Daoy (cell line): ENCODE data around the gene IRF1. TPM values are rescaled to one million over a fixed set of nuclear protein-coding genes. Genes with fewer than 3 reads are reported as not detected.

Experiments used
- DNase-seq: peaks from one replicate; pipeline ENCODE4 v3.0.0-alpha.2; 2015; ENCODE audit warnings: low read depth
- total RNA-seq: library from RNA; depleted of rRNA; stranded (reverse); fragments of >200 nt; shearing (Covaris generic); gene quantifications from 2 replicates; pipeline ENCODE4 v1.2.3, GENCODE V29; 2014

IRF1 gene
- total RNA-seq, 1 experiment from 2014 or later: 20.1 TPM

DNA sequence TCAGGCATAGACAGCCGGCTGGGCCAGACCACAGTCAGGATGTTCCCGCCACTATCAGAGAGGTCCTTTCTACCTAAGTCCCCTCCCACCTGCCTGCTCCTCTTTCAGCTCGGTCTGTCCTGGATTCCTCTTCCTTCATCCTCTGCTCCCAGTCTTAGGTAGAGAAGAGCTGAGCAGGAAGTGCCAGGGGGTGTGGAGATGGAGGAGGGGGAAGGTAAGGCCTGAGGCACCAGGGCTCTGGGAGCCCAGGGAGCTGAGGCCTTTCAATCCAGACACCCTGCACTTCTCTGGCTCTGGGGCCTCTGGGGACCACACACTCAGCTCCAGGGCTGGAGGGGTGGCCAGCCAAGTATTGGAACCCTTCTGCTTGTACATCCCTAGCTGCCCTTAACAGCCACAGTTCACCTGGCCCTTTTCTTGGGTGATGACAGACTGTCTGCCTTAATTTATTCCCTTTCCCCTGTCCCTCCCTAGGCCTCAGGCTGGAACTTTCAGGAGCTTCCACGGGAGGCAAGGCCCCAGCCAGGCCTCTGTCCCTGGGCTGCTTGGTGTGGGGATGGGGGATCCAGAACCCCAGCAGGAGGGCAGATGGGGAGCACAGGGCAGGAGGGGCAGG, 15.6 kb downstream of the IRF1 start:
- DNase-seq: no peak

DNA sequence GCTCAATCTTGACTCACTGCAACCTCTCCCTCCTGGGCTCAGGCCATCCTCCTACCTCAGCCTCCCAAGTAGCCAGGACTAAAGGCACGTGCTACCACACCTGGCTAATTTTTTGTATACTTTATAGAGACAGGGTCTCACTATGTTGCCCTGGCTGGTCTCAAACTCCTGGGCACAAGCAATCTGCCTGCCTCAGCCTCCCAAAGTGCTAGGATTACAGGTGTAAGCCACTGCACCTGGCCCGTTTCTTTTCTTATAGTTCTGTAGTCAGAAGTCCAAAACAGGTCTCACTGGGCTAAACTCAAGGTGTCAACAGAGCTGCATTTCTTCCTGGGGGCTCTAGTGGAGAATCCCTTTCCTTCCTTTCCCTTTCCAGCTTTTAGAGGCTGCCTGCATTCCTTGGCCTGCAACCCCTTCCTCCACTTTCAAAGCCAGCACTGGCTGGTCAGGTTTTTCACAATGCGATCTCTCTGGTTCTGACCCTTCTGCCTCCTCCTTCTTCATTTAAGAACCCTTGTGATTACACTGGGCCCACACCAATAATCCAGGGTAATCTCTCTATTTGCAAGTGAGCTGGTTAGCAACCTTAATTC, 16.3 kb downstream of the IRF1 start:
- DNase-seq: no peak

DNA sequence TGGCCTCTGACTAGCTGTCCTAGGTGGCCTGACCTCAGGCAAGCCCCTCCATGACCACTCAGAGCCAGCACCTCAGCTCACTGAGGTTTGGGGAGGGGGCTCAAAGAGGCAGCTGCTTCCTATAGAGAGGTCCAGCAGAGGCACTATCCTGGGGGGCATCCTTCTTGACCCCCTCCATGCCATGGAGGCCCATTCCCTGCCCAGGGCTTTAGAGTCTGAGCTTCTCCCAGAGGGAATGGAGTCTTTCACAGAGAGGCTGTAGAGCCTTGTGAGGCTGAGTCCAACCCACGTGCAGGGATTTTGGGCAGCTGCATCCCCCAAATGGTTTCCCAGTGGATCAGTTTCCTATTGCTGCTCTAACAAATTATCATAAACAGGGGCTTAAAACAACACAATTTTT, 16.9 kb downstream of the IRF1 start:
- no peak for DNase-seq

DNA sequence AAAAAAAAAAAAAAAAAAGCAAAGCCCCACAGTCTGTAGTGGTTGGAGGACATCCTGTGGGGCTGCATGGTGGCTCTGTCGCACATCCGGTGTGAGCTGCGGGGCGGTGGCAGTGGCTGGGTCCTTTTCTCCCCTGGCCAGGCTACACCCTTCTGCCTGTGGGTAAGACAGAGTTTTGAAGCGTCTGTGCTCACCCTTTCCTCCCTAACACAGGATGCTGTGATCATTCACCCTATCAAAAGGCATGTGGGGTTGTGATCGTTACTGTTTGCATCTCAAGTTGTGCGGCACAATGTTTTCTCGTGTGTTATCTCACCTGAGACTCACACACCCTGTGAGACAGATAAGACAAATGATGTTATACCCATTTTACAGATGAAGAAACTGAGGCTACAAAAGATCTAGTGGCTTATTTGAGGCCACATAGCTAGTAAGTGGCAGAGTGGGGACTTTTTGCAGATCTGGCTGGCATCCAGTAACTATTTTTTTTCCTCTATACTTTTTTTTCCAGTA, 17.5 kb downstream of the IRF1 start:
- no peak for DNase-seq

DNA sequence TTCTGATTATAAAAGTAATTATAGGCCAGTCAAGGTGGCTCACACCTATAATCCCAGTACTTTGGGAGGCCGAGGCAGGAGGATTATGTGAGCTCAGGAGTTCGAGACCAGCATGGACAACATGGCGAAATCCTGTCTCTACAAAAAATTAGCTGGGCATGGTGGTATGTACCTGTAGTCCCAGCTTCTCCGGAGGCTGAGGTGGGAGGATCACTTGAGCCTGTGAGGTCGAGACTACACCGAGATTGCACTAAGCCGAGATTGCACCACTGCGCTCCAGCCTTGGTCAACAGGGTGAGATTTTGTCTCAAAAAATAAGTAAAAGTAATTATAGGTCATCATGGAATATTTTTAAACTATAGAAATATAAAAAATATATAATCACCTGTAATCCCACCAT, 18.1 kb downstream of the IRF1 start:
- DNase-seq: no peak

DNA sequence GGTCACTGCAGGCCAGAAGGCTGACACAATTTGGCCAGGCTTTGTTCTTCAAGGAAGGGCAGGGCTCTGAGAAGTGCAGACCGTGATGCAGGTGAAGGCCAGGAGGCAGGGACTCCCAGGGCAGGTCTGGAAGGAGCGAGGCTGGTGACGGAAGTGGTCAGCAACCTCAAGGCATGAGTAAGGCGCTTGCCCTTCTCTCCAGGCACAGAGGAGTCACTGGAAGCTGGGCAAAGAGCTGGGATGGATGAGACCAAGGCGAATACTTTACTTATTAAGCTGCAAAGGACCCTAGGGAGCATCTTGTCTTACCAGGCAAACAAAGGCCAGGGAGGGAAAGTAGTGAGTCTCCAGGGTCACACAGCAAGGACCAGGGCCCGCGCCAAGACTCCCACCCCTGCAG, 18.6 kb downstream of the IRF1 start:
- peak; percentile 75 for DNase-seq

DNA sequence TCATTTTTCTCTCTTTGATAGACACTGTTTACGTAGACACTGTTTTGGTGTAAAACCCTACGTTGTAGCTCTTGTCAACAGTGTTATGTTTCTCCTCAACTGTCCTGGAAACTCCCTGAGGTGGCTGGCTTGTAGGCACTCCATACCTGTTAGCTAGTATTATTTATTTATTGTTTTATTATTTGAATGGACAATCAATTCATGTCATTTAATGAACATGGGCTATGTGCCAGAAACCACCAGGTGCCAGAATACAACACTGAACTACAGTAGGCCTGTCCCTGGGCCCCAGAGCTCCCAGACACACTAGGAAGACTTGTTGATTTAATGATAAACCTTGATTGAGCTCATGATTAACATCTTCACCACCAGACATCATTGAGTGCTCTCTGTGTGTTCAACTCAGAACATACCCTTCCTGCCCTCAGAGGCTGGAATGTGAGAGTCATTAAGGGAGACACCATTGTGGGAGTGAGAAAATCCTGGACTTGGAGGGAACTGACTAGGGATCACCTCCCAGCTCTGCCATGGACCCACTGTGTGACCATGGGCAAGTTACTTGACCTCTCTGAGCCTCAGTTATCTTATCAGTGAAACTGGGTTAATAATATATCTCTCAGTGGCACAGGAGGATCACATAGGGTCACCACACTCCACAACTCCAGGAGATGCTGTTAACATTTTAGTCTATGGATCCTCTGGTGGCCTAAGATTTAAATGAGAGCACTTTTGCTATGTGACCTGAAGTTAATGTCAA, 19.2 kb downstream of the IRF1 start:
- DNase-seq: peak; percentile 51

DNA sequence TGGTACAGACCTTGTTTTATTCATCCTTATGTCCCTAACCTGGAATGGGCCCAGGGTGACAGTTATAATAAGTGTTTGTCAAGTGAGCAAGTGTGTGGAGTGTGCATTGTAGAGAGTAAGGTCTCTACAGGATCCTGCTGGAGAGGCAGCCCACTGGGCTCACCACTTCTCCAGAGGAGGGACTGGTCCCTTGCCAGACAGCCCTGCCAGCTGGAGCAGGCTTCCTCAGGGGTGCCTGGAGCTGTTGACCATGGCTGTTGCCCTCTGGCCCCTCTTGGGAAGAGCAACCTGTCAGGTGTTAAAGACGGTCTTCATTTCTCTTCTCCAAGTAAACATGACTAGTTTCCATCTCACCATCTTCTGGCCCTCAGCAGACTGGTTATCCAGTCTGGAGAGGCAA, 20.0 kb downstream of the IRF1 start:
- DNase-seq: no peak

DNA sequence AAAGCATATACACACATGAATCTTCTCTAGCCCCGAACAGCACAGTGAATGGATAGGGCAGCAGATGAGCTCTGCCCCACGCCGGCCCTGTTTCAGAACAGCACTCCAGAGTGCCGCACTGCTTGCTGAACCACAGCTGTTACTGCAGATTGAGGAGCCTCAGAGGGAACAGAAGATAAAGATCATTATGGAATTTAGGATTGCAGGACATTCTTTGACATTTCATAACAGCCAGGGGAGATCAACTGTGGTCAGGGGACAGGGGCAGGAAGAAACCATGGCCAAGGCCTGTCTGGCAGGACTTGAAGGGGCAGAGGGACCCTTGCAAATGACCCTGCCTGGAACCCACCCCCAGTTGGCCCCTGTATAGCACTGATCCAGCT, 20.6 kb downstream of the IRF1 start:
- no peak for DNase-seq

DNA sequence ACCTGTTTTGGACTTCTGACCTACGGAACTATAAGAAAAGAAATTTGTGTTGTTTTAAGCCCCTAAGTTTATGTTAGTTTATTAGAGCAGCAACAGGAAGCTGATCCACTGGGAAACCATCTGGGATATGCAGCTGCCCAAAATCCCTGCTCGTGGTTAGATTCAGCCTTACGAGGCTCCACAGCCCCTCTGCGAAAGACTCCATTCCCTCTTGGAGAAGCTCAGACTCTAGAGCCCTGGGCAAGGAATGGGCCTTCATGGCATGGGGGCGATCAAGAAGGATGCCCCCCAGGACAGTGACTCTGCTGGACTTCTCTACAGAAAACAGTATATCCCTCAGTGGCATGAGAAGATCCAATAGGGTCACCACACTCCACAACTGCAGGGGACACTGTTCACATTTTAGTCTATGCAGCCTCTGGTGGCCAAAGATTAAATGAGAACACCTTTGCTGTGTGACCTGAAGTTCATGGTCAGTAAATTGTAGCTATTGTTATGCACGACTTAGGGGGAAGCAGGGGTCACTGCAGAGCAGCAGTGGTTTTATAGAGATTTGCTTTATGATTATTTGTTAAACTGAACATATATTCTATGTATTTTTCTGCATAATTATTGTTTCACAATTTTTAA, 21.1 kb downstream of the IRF1 start:
- peak; percentile 25 for DNase-seq

DNA sequence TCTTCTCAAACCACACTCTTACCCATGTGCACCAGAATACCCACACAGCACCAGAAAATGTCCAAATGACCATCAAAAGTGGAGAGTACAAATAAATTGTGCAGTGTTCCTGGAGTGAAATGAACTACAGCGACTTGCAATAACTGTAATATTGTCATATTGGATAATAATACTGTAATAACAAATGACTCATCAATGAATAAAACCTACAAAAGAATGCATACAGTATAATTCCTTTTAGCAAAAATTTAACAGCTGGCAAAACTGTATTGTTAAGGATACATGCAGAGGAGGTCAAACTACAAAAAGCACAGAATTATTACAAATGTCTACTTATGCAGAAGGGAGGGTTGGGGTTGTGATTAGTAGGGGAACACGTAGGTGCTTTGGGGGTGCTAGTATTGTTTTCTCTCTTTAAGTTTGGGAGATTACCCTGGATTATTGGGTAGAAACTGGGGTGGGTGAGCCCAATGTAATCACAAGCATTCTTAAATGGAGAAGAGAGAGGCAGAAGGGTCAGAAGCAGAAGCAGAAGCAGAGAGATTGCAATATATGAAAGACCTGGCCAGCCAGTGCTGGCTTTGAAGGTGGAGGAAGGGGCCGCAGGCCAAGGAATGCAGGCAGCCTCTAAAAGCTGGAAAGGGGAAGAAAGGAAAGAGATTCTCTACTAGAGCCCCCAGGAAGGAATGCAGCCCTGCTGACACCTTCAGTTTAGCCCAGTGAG, 21.8 kb downstream of the IRF1 start:
- no peak for DNase-seq

DNA sequence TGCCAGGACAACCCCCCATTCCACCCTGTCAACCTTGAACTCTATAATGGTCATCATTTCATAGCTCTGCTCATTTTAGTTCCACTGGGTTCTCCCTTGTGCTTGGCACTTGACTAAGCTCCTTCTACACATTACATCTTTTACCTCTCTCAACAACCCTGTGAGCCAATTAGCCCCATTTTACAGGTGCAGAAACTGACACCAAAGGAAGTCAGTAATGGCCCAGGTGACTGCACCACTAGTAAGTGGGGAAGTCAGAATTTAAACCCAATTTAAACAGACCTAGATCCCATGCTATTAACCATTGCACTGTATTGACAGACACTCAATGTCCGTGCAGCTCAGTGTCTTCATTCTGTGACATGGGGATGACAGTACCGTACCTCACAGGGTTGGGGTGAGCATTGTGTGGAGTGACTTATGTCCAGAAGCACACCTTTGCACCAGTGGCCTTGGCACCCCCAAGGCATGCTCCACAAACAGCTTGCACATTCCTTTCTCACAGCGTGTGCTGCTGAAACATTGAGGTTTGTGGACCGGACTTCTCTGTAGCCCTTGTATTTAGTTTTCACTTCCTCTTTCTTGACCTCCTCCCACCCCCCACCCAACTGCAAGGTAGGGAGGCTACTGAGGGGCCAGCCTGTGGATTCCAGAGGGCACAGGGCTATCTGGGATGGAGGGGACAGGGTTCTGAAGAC, 23.1 kb downstream of the IRF1 start:
- no peak for DNase-seq

DNA sequence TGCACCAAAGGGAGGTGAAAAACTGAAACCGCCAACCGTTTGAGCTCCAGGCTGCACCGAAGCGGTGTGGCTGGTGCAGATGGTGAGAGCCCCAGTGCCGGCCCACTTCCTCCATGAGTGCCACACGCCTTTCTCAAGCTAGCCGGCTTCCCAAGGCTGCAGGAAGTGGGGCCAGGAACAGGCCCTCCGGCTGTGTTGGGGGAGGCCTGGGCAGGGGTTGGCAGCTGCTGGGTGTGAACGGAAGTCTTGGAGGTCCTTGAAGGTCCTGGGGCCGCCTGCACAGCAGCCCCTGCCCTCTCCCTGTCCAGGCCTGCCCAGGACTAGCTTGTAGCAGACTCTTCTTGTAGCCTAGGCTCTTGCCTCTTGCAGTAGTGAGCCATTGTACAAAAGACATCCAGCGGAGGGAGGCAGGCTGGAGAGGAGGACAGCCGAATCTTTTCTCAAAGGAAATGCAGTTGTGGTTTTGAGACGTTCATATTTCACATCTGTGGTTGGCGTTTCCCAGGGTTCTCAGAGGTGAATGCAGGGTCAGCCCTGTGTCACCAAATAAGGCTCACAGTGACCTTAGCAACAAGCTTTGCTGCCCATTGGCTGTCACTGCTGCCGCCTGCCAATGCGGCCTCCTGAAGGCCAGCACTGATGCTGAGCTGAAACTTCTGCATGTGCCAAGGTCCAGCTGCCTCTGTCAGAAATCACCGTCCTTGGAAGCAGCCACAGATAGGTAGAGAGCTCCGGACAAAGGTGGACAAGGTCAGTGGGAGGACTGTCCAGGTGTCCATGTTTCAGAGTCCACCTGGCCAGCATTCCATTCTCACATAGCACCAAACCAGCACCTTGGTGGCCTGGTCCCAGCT, 23.9 kb downstream of the IRF1 start:
- DNase-seq: peak; percentile 87

DNA sequence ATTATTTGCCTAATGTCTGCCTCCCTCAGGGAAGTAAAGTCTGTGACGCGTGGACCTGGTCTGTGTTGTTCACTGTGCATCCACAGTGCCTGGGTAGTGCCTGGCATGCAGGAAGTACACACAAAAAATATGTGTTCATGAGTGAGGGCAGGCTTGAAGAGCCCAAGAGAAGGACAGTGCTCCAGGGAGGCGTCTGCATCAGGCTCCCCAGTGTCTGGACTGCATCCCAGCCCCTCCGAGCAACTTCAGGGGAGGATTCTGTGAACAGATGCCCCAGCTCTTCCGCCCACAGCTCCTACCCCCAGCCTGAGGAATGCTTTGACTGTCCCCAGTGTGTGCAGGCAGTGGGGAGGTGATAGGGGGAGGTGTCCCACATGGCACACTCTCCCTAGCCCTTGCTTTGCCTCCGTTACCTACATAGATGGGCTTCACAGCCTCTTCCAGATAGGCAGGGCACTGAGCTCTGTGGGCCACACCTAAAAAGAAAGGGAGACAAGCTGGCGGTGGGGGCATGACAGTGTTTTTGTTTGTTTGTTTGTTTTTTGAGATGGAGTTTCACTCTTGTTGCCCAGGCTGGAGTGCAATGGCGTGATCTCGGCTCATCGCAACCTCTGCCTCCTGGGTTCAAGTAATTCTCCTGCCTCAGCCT, 25.4 kb downstream of the IRF1 start:
- DNase-seq: no peak

DNA sequence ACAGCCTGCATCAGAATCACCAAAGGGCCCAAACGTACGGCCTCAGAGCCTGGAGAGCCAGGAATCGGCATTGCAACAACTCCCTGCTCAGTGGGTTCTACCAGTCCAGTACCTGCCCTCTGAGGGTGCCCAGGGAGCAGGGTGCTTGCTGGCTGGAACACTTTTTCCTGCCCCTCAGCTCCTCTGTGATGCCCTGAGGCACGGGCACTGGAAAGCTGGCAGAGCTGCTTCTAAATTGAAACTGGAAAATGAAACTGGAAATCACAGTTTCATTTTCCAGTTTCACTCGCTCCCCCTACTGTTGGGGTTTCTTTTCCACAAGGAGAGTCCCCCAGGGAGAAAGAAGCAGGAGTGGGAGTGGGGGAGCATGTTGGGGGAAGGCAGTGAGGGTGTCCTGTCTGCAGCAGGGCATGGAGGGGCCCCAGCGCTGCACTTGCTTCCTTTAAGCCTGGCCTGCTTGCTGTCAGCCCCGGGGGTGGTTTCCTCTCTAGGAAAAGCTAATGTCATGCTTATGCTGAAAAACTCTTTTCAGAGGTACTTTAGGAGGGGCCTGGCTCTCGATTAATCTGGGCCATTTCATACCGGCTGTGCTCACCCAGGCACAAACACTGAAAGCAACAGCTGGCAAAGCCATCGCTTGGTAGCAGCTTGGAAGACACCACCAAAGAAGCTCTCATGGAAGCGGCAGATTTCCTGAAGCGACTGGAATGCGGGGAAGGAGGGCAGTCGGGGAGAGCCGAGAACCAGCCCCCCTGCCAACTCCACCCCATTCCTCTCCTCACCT, 26.2 kb downstream of the IRF1 start:
- peak; percentile 47 for DNase-seq

DNA sequence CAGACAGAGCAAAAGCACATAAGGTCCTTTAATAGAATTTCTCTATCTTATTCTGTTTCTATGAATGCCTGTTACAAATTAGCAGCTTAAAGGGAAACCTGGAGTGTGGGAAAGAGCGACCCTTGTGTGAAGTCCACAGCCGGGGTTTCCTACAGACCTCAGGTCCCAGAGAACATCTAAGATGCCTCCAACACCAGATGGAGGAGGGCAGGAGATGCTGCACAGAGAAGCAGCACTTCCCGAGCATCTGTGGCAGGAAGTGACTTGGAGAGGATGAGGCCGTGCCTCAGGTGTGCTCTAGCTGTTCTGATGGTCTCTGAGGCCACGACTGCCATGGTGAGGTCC, 26.8 kb downstream of the IRF1 start:
- no peak for DNase-seq

DNA sequence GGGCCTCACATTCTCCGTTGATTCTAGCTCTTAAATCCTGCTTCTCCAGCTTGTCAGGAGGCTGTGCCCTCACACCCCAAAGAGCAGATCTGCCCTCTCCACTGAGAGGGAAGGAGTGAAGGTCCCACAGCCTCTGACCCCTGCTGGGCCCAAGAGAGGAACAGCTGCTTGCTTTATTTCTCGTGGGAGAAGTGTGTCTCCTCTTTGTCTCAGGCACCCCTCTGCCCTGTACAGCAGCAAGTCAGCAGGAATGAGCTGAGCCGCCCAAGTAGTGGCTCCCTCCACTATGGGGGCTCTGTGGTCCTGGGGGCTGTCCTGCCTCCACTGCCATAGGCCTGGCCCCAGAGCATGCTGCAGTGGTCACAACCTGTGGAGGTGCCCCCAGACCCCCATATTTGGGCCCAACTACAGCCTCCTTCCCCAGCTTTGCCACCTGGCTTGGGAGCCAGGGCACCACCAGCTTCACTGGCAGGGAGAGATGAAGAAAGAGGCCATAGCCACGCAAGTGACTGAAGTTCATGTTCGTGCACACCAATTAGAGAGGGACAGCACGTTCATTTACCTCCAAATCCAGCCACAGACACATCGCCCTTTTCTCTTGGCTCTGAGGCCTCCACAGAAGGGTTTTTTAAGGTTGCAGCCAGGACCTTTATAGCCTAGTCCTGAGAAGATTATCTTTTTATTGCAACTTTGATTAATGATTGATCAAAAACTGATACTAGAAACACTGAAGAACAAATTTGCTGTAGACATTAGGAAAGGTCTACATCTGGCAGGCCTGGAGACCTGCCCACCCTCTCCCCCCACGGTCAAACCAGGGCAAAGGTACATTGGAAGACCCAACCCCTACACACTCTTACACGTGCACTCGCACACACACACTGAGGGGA, 27.5 kb downstream of the IRF1 start:
- no peak for DNase-seq

DNA sequence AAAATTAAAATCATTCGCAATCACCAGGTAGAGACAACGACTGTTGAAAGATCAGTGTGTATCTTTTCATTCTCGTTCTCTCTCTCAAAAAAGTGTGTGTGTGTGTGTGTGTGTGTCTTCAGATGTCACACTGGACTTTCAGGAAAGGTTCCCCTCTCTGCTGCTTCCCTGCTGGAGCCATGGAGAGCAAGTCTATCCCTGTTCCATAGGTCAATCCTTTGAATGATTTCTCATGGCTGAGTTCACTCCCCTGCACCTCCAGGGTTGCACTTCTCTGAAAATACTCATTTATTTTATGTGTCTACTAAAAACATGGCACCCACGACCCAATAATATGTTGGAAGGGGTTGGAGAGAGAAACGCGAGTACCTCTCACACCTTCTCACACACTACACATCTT, 28.2 kb downstream of the IRF1 start:
- DNase-seq: no peak
